HG03558 (cell line): ENCODE measurements around the gene PRSS27.
"Not testable (repeated sequence)": the region's sequence is repeated elsewhere in the genome, so short reads cannot be mapped to it uniquely, and the experiment has no call there.

Source experiments
- ATAC-seq: cut with Tn5 transposase; IDR thresholded peaks from one replicate; pipeline ENCODE4 v1.9.1; 2021; ENCODE audit warnings: moderate number of reproducible peaks; ENCODE audit not compliant: unreplicated experiment; ENCODE audit errors: extremely low read depth

PRSS27 gene

GRCh38 chr16:2699791-2700600 is 20.0 kb downstream of the PRSS27 start:
- ATAC-seq: no peak

GRCh38 chr16:2698965-2699750 is 20.9 kb downstream of the PRSS27 start:
- no peak for ATAC-seq

- ATAC-seq: no peak
Observed at GRCh38 chr16:2698103-2698870, 21.7 kb downstream of the PRSS27 start.

- ATAC-seq: no peak
Observed at GRCh38 chr16:2697401-2697948, 22.5 kb downstream of the PRSS27 start.

- not testable (repeated sequence) for ATAC-seq
Observed at GRCh38 chr16:2696601-2697250, 23.3 kb downstream of the PRSS27 start.

GRCh38 chr16:2692948-2693651 is 26.9 kb downstream of the PRSS27 start:
- no peak for ATAC-seq

GRCh38 chr16:2692251-2692947 is 27.6 kb downstream of the PRSS27 start:
- no peak for ATAC-seq

GRCh38 chr16:2691491-2692248 is 28.4 kb downstream of the PRSS27 start:
- ATAC-seq: no peak

GRCh38 chr16:2690852-2691251 is 29.2 kb downstream of the PRSS27 start:
- no peak for ATAC-seq

GRCh38 chr16:2689968-2690801 is 29.8 kb downstream of the PRSS27 start:
- no peak for ATAC-seq

GRCh38 chr16:2689422-2689821 is 30.6 kb downstream of the PRSS27 start:
- not testable (repeated sequence) for ATAC-seq

- no peak for ATAC-seq
Observed at GRCh38 chr16:2687531-2688308, 32.3 kb downstream of the PRSS27 start.

GRCh38 chr16:2686912-2687507 is 33.0 kb downstream of the PRSS27 start:
- no peak for ATAC-seq

GRCh38 chr16:2686075-2686474 is 33.9 kb downstream of the PRSS27 start:
- not testable (repeated sequence) for ATAC-seq

- ATAC-seq: not testable (repeated sequence)
Observed at GRCh38 chr16:2683041-2683440, 37.0 kb downstream of the PRSS27 start.
